H1 (cell line): ENCODE results near the gene FGF14. TPM values are rescaled to one million over a fixed set of nuclear protein-coding genes. Genes with fewer than 3 reads are reported as not detected.

Source experiments
- CTCF ChIA-PET: fragments of 300-600 bp; sonication (Branson Sonifier 250); formaldehyde crosslinking; loops from one replicate; lab custom pipeline; 2021; ENCODE audit not compliant: partially characterized antibody; lab: Charles Lee
- POLR2A ChIA-PET: fragments of 300-600 bp; sonication (Branson Sonifier 250); formaldehyde crosslinking; loops from one replicate; lab custom pipeline; 2021; ENCODE audit warnings: inconsistent platforms; ENCODE audit not compliant: partially characterized antibody; lab: Charles Lee
- DNase-seq, 2 experiments: peaks; one replicate each; pipeline versions ENCODE4 v3.0.0 to v3.0.0-alpha.2; 2010 to 2022; ENCODE audit warnings: low spot score in 2 of 2, low read depth in 1 of 2, mixed read lengths in 1 of 2
- FAIRE-seq: peaks from 2 replicates; lab custom pipeline; 2011; peaks lifted over from hg19 to GRCh38; lab: Jason Lieb, UNC
- H2AFZ ChIP-seq: 2 replicates; pipeline ENCODE4 v1.8.1; 2012; ENCODE audit warnings: low read length, inconsistent platforms
- H2AK5ac ChIP-seq: 2 replicates; pipeline ENCODE4 v1.6.1; 2013; ENCODE audit warnings: low read depth, low read length
- H2BK120ac ChIP-seq: replicated peaks from 2 replicates; pipeline ENCODE3; 2013; ENCODE audit warnings: low read depth, low read length, inconsistent platforms
- H2BK12ac ChIP-seq: 2 replicates; pipeline ENCODE4 v1.6.1; 2013; ENCODE audit warnings: low read depth, low read length
- H2BK15ac ChIP-seq: 2 replicates; pipeline ENCODE4 v1.6.1; 2013; ENCODE audit warnings: low read length
- H2BK20ac ChIP-seq: 2 replicates; pipeline ENCODE4 v1.6.1; 2013; ENCODE audit warnings: low read length
- H2BK5ac ChIP-seq: 2 replicates; pipeline ENCODE4 v1.6.1; 2013; ENCODE audit warnings: low read depth, low read length
- H3K14ac ChIP-seq: 2 replicates; pipeline ENCODE4 v1.6.1; 2013; ENCODE audit warnings: inconsistent platforms; ENCODE audit not compliant: insufficient read length
- H3K18ac ChIP-seq: 2 replicates; pipeline ENCODE4 v1.6.1; 2013; ENCODE audit warnings: low read length; ENCODE audit errors: extremely low read depth
- H3K23ac ChIP-seq: 2 replicates; pipeline ENCODE4 v1.6.1; 2013; ENCODE audit warnings: inconsistent platforms; ENCODE audit not compliant: insufficient read length
- H3K23me2 ChIP-seq: 2 replicates; pipeline ENCODE4 v1.6.1; 2013; ENCODE audit warnings: low read depth, low read length
- H3K27ac ChIP-seq: 2 replicates; pipeline ENCODE4 v1.6.1; 2011; ENCODE audit warnings: low read depth, low read length, inconsistent platforms
- H3K27me3 ChIP-seq, 4 experiments: replicated peaks in 1 of 4; 1 replicate in 1 of 4; 2 replicates in 3 of 4; pipeline versions ENCODE4 v1.6.1 to v1.8.1; 2011 to 2013; ENCODE audit warnings: low read length in 3 of 4, mild to moderate bottlenecking in 3 of 4, inconsistent platforms in 2 of 4, mixed read lengths in 2 of 4, moderate library complexity in 1 of 4; ENCODE audit not compliant: control insufficient read depth in 3 of 4, insufficient read depth in 3 of 4; ENCODE audit errors: extremely low read depth in 1 of 4
- H3K36me3 ChIP-seq, 4 experiments: 2 replicates each; pipeline versions ENCODE4 v1.6.1 to v1.8.1; 2011 to 2013; ENCODE audit warnings: mild to moderate bottlenecking in 4 of 4, low read length in 3 of 4, moderate library complexity in 2 of 4, control low read depth in 1 of 4, inconsistent platforms in 1 of 4; ENCODE audit not compliant: insufficient read depth in 4 of 4, control insufficient read depth in 2 of 4
- H3K4ac ChIP-seq: replicated peaks from 2 replicates; pipeline ENCODE3; 2013; ENCODE audit warnings: low read length, low read depth, mixed read lengths, inconsistent platforms; ENCODE audit not compliant: insufficient read length
- H3K4me1 ChIP-seq, 4 experiments: replicated peaks in 1 of 4; 1 replicate in 1 of 4; 2 replicates in 3 of 4; pipeline versions ENCODE4 v1.6.1 to v1.8.1; 2011 to 2013; ENCODE audit warnings: low read length in 3 of 4, inconsistent platforms in 2 of 4, mixed read lengths in 1 of 4; ENCODE audit not compliant: insufficient read depth in 4 of 4, control insufficient read depth in 3 of 4
- H3K4me2 ChIP-seq, 2 experiments: 2 replicates each; pipeline versions ENCODE4 v1.6.1 to v1.8.1; 2011 to 2013; ENCODE audit warnings: low read depth in 2 of 2, low read length in 2 of 2, control low read depth in 1 of 2, inconsistent platforms in 1 of 2, mild to moderate bottlenecking in 1 of 2; ENCODE audit not compliant: insufficient read depth in 1 of 2
- H3K4me3 ChIP-seq, 4 experiments: fragments of 200-600, 300-600 bp in 1 of 4; sonication (generic), shearing (Covaris generic), sonication (Bioruptor Twin) in 1 of 4; 2 replicates each; pipeline versions ENCODE4 v1.5.1 to v1.8.1; 2011 to 2016; ENCODE audit warnings: low read length in 4 of 4, low read depth in 3 of 4, control low read depth in 2 of 4, inconsistent platforms in 2 of 4, mild to moderate bottlenecking in 2 of 4, mixed read lengths in 1 of 4, moderate library complexity in 1 of 4; ENCODE audit not compliant: insufficient read depth in 2 of 4; ENCODE audit errors: extremely low read depth in 1 of 4
- H3K56ac ChIP-seq: replicated peaks from 2 replicates; pipeline ENCODE3; 2013; ENCODE audit warnings: low read depth, mild to moderate bottlenecking, mixed read lengths, low read length, inconsistent platforms; ENCODE audit not compliant: insufficient read length
- H3K79me1 ChIP-seq: 2 replicates; pipeline ENCODE4 v1.6.1; 2013; ENCODE audit warnings: low read depth, low read length, control low read depth
- H3K79me2 ChIP-seq, 2 experiments: 2 replicates each; pipeline versions ENCODE4 v1.6.1 to v1.8.1; 2012 to 2013; ENCODE audit warnings: low read length in 2 of 2, mild to moderate bottlenecking in 2 of 2, inconsistent platforms in 1 of 2; ENCODE audit not compliant: insufficient read depth in 2 of 2, control insufficient read depth in 1 of 2
- H3K9ac ChIP-seq, 4 experiments: replicated peaks in 1 of 4; 1 replicate in 1 of 4; 2 replicates in 3 of 4; pipeline versions ENCODE4 v1.6.1 to v1.8.1; 2011 to 2013; ENCODE audit warnings: low read depth in 3 of 4, low read length in 3 of 4, control low read depth in 2 of 4, mild to moderate bottlenecking in 2 of 4, moderate library complexity in 2 of 4, inconsistent platforms in 1 of 4; ENCODE audit errors: extremely low read depth in 1 of 4
- H3K9me3 ChIP-seq, 2 experiments: 2 replicates each; pipeline versions ENCODE4 v1.6.1 to v1.8.1; 2012 to 2013; ENCODE audit warnings: mild to moderate bottlenecking in 2 of 2, moderate library complexity in 2 of 2, control low read depth in 1 of 2, inconsistent platforms in 1 of 2, low read depth in 1 of 2, low read length in 1 of 2, mixed read lengths in 1 of 2; ENCODE audit not compliant: insufficient read depth in 2 of 2
- H4K20me1 ChIP-seq, 2 experiments: replicated peaks in 1 of 2; 2 replicates each; pipeline versions ENCODE3 to v1.8.1; 2011 to 2013; ENCODE audit warnings: inconsistent platforms in 2 of 2, low read length in 2 of 2, mild to moderate bottlenecking in 1 of 2; ENCODE audit not compliant: insufficient read depth in 2 of 2, control insufficient read depth in 1 of 2
- H4K5ac ChIP-seq: 2 replicates; pipeline ENCODE4 v1.6.1; 2013; ENCODE audit warnings: low read length, low read depth, mixed read lengths, inconsistent platforms; ENCODE audit not compliant: insufficient read length
- H4K8ac ChIP-seq: 2 replicates; pipeline ENCODE4 v1.8.0; 2013; ENCODE audit warnings: mild to moderate bottlenecking, moderate library complexity, low read length, inconsistent platforms; ENCODE audit not compliant: insufficient read depth; ENCODE audit errors: extremely low read depth
- H4K91ac ChIP-seq: replicated peaks from 2 replicates; pipeline ENCODE3; 2013; ENCODE audit warnings: low read length, mixed read lengths, inconsistent platforms; ENCODE audit not compliant: insufficient read length
- CREB1 ChIP-seq: IDR thresholded peaks from 2 replicates; pipeline ENCODE4 v1.6.1; 2012; ENCODE audit warnings: inconsistent platforms
- CTBP2 ChIP-seq: IDR thresholded peaks from 2 replicates; pipeline ENCODE4 v1.7.0; 2011; ENCODE audit warnings: borderline replicate concordance, mild to moderate bottlenecking, moderate library complexity, mixed read lengths, low read length; ENCODE audit not compliant: insufficient read depth, insufficient read length
- EP300 ChIP-seq, 2 experiments: IDR thresholded peaks; 1 replicate in 1 of 2; 2 replicates in 1 of 2; pipeline ENCODE4 v1.6.1; 2011 to 2012; ENCODE audit warnings: low read depth in 2 of 2, low read length in 2 of 2, mild to moderate bottlenecking in 2 of 2, borderline replicate concordance in 1 of 2, inconsistent platforms in 1 of 2, moderate library complexity in 1 of 2
- JUN ChIP-seq: IDR thresholded peaks from 2 replicates; pipeline ENCODE4 v1.6.1; 2011; ENCODE audit warnings: low read depth, mild to moderate bottlenecking, improper control_type of control experiment, low read length
- POU5F1 ChIP-seq: IDR thresholded peaks from 2 replicates; pipeline ENCODE4 v1.6.1; 2011; ENCODE audit warnings: low read depth, mild to moderate bottlenecking, low read length, moderate library complexity
- RFX5 ChIP-seq: IDR thresholded peaks from 2 replicates; pipeline ENCODE4 v1.6.1; 2011; ENCODE audit warnings: low read depth, low read length, improper control_type of control experiment, borderline replicate concordance
- SAP30 ChIP-seq: fragments of 300-600 bp; sonication (generic); IDR thresholded peaks from 2 replicates; pipeline ENCODE4 v1.7.1; 2012; ENCODE audit warnings: low read length, moderate library complexity, mild to moderate bottlenecking, inconsistent platforms; ENCODE audit not compliant: insufficient read depth, insufficient replicate concordance
- SIX5 ChIP-seq: IDR thresholded peaks from 2 replicates; pipeline ENCODE4 v1.6.1; 2011; ENCODE audit warnings: mild to moderate bottlenecking, low read depth, low read length
- WGBS, 2 experiments: shearing (Covaris generic) in 1 of 2; methylation state at CpG; one replicate each; pipeline versions ENCODE4 v1.1.6 to v1.1.7; 2013 to 2015; ENCODE audit warnings: low lambda C conversion rate in 2 of 2, mixed read lengths in 2 of 2, inconsistent platforms in 1 of 2, low coverage in 1 of 2, missing lambda C conversion rate in 1 of 2; ENCODE audit not compliant: insufficient replicate concordance in 2 of 2, insufficient coverage in 1 of 2, insufficient read length in 1 of 2; ENCODE audit errors: extremely low coverage in 1 of 2, missing lambda C conversion rate in 1 of 2; 5-methylcytosine and 5-hydroxymethylcytosine counted together
- polyA plus RNA-seq, 7 experiments: library from polyadenylated mRNA; depleted of rRNA in 3 of 7; stranded (reverse) in 5 of 7; unstranded in 2 of 7; fragments of >200 nt in 5 of 7; fragments of 200-250 nt in 2 of 7; gene quantifications; 1 replicate in 5 of 7; 2 replicates in 1 of 7; 4 replicates in 1 of 7; pipeline versions ENCODE4 v1.2.1 to v1.2.3, GENCODE V29; 2011 to 2013; ENCODE audit warnings: missing spikeins in 2 of 7, mixed read lengths in 2 of 7
- total RNA-seq: library from RNA; stranded (reverse); fragmentation: NEBNext Ultra II Directional; extraction: Animal tissue kit (Norgen Biotek cat#: 25700); gene quantifications from 2 replicates; pipeline ENCODE4 v1.2.1, GENCODE V29; 2021
- TF ChIP-seq, protein P1 (sequence below): IDR thresholded peaks from 2 replicates; pipeline ENCODE4 v1.6.1; 2011; ENCODE audit warnings: low read depth, mild to moderate bottlenecking, low read length; ENCODE audit not compliant: insufficient read depth

The FGF14 gene
- total and polyA plus RNA-seq, 2 of the 8 experiments (the other 6 are each of a cell fraction or from before 2014, with no cell fraction given), result 0.05 to 0.58 TPM

DNA sequence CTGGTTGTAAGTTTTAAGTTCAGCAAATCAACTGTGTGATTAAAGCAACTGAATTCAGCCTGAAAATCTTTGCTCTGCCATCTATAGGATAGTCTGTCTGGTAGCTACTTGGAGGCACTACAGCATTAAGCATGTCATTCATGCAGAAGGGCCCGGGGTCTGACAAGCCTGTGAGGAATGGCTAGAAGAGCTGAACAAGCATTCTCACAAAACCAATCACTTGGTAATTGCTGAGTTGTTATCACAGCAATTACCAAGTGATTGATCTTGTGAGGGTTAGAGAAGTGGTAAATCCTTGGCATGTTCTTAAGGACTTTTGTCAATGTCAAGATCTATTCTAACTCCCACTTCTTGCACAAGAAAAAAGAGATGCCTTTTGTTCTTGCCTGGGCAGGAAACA lies 356.1 kb downstream of the FGF14 start:
- H4K91ac ChIP-seq, result no peak overlapping the region
- H3K18ac ChIP-seq, result no peak overlapping the region
- H2BK12ac ChIP-seq, result no peak overlapping the region
- H3K23me2 ChIP-seq, result no peaks in the 10 kb centered on the region
- FAIRE-seq, result peak; percentile 66
- H3K27ac ChIP-seq, result no peak overlapping the region
- H2AFZ ChIP-seq, result no peak overlapping the region; the same call in 1 of the 2 replicates
- no peaks in the 10 kb centered on the region for H3K27me3 ChIP-seq
- no peak overlapping the region for H3K23ac ChIP-seq
- H4K5ac ChIP-seq, result no peak overlapping the region
- H4K20me1 ChIP-seq, result no peaks in the 10 kb centered on the region
- H3K9ac ChIP-seq, result no peak overlapping the region
- no peak for DNase-seq
- H3K4me3 ChIP-seq, result no peak overlapping the region
- H3K79me2 ChIP-seq, result no peaks in the 10 kb centered on the region
- no peak overlapping the region for H2BK5ac ChIP-seq
- H2BK20ac ChIP-seq, result no peak overlapping the region
- no peak overlapping the region for H3K56ac ChIP-seq
- H3K4me1 ChIP-seq, result no peaks in the 10 kb centered on the region
- H3K9me3 ChIP-seq, result peaks cover 0 to 2% of the 10 kb centered on the region in 2 experiments; a peak in 1 of 4 replicates
- H4K8ac ChIP-seq, result no peak overlapping the region
- no peaks in the 10 kb centered on the region for H3K36me3 ChIP-seq
- H2BK15ac ChIP-seq, result no peak overlapping the region
- no peak overlapping the region for H3K4me2 ChIP-seq
- H2AK5ac ChIP-seq, result no peak overlapping the region
- H3K4ac ChIP-seq, result no peak overlapping the region
- 100% methylated on average over 1 of the region's 1 CpG; no CpG with 5 or more reads in 1 of the 2 experiments for WGBS, 2 experiments
- ChIA-PET CTCF (interaction anchor here (0.5 to 1.3 kb wide), 3 partner anchors 61 to 103 kb away, joined by 3 to 4 read pairs (median 3); no protein-coding TSS in a partner anchor), POLR2A (no interaction called here)
- no peak overlapping the region for H3K14ac ChIP-seq
- H2BK120ac ChIP-seq, result no peak overlapping the region
- H3K79me1 ChIP-seq, result no peaks in the 10 kb centered on the region
- TF ChIP-seq EP300 (IDR thresholded peaks at IDR 0.05; ENCODE audit: borderline replicate concordance in 1 of 2, low read depth in 2 of 2, low read length in 2 of 2) (no peak), JUN (no peak), POU5F1 (no peak), SIX5 (no peak), RFX5 (no peak), SAP30 (no peak), CREB1 (no peak), CTBP2 (no peak)
- TF ChIP-seq, protein P1, sequence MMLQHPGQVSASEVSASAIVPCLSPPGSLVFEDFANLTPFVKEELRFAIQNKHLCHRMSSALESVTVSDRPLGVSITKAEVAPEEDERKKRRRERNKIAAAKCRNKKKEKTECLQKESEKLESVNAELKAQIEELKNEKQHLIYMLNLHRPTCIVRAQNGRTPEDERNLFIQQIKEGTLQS, result no peak
